ENCODE results near the gene PRMT3. TPM values are rescaled to one million over a fixed set of nuclear protein-coding genes. Genes with fewer than 3 reads are reported as not detected.

Gene PRMT3
- total RNA-seq, 1 experiment from 2014 or later, result 22.6 TPM

- H3K27ac Mint-ChIP-seq, result peak overlapping the region in 1 of 3 experiments; percentile 5; a peak in 1 of 7 replicates
- no peak overlapping the region for H4K91ac ChIP-seq (ENCODE audit: insufficient read length, low read depth, low read length)
- no peaks in the 10 kb centered on the region for H3K9me3 Mint-ChIP-seq
- H3K4ac ChIP-seq (ENCODE audit: low read depth, low read length), result no peak overlapping the region
- H2BK20ac ChIP-seq (ENCODE audit: low read depth, low read length, poor library complexity, severe bottlenecking), result no peak overlapping the region
- H4K5ac ChIP-seq (ENCODE audit: insufficient read length, low read depth, low read length), result no peak overlapping the region
- H2AK5ac ChIP-seq (ENCODE audit: insufficient read length, low read length), result no peak overlapping the region
- H3K23ac ChIP-seq (ENCODE audit: insufficient read length, low read depth, low read length), result no peak overlapping the region
- no peaks in the 10 kb centered on the region for H3K79me2 ChIP-seq (ENCODE audit: insufficient read depth, low read length)
- TF ChIP-seq CTCF (conservative IDR thresholded peaks at IDR 0.05), result no peak
- no peak overlapping the region for H3K18ac ChIP-seq (ENCODE audit: insufficient read length, low read depth, low read length)
- H3K23me2 ChIP-seq (ENCODE audit: insufficient read length, low read depth, low read length, poor library complexity, severe bottlenecking), result no peaks in the 10 kb centered on the region
- 0 out of 7 replicates have a peak, but pooled peaks cover 0 to 2% (median 0%) of the 10 kb centered on the region in 3 experiments for H3K36me3 Mint-ChIP-seq (ENCODE audit: insufficient read depth in 1 of 3, low read depth in 3 of 3)
- DNase-seq, result no peak
- no peaks in the 10 kb centered on the region for H3K4me1 ChIP-seq (ENCODE audit: insufficient read depth, low read length)
- no peak overlapping the region for H2BK15ac ChIP-seq (ENCODE audit: low read depth, low read length)
- no peak overlapping the region for H3K14ac ChIP-seq (ENCODE audit: insufficient read depth, low read length)
- H3K27me3 Mint-ChIP-seq (ENCODE audit: low read depth), result no peaks in the 10 kb centered on the region
- H3K56ac ChIP-seq (ENCODE audit: insufficient read length, low read depth, low read length), result no peak overlapping the region
- no peak overlapping the region for H3K9ac ChIP-seq (ENCODE audit: extremely low read depth, insufficient read length, low read length)
- H3K4me2 ChIP-seq (ENCODE audit: insufficient read depth, insufficient read length, low read length), result no peak overlapping the region
- H3K4me1 Mint-ChIP-seq, result 0 out of 4 replicates have a peak, but pooled peaks cover 0 to 3% of the 10 kb centered on the region in 2 experiments
- H3K27ac ChIP-seq (ENCODE audit: insufficient read length, low read depth, low read length), result no peak overlapping the region
- no peaks in the 10 kb centered on the region for H4K20me1 ChIP-seq (ENCODE audit: control insufficient read depth, insufficient read depth, insufficient read length)
- no peaks in the 10 kb centered on the region for H3K9me3 ChIP-seq (ENCODE audit: control insufficient read depth, low read depth, low read length)
- no CpG with 5 or more reads among the region's 2 CpGs for WGBS (ENCODE audit: extremely low coverage, insufficient read length, low lambda C conversion rate)
- H3K4me3 Mint-ChIP-seq, result no peak overlapping the region
- no peak overlapping the region for H2BK5ac ChIP-seq (ENCODE audit: insufficient read length, low read length)
- H4K8ac ChIP-seq (replicated peaks; ENCODE audit: insufficient read length, low read depth, low read length), result no peak overlapping the region
- H2BK120ac ChIP-seq (ENCODE audit: low read depth, low read length, poor library complexity, severe bottlenecking), result no peak overlapping the region
- H2AFZ ChIP-seq (ENCODE audit: low read length), result no peak overlapping the region
- H3K27me3 ChIP-seq (ENCODE audit: insufficient read depth, low read length), result no peaks in the 10 kb centered on the region
- no peak overlapping the region for H3T11ph ChIP-seq (ENCODE audit: low read length)
- no peaks in the 10 kb centered on the region for H3K79me1 ChIP-seq (ENCODE audit: insufficient read depth, low read depth, low read length, poor library complexity, severe bottlenecking)
- H2BK12ac ChIP-seq (ENCODE audit: insufficient read length, low read depth, low read length), result no peak overlapping the region
Measured at GRCh38 chr11:20452585-20452984, 65.1 kb downstream of the PRMT3 start.
